HG03565 (cell line): ENCODE data around the gene CAPG.
"Not testable (repeated sequence)": the region's sequence is repeated elsewhere in the genome, so short reads cannot be mapped to it uniquely, and the experiment has no call there.

Experiments used
- ATAC-seq: cut with Tn5 transposase; IDR thresholded peaks from one replicate; pipeline ENCODE4 v1.9.1; 2021; ENCODE audit warnings: mild to moderate bottlenecking, moderate library complexity; ENCODE audit not compliant: unreplicated experiment

The CAPG gene

GRCh38 chr2:85421260-85422071 lies 11.3 kb upstream of the CAPG start:
- no peak for ATAC-seq

GRCh38 chr2:85420536-85421259 lies 10.5 kb upstream of the CAPG start:
- ATAC-seq = peak; percentile 58

- no peak for ATAC-seq
Observed at GRCh38 chr2:85419009-85419675, 9.0 kb upstream of the CAPG start.

- peak; percentile 69 for ATAC-seq
Observed at GRCh38 chr2:85418132-85419008, 8.2 kb upstream of the CAPG start, which contains the start of gene SH2D6. Gene SH2D6 (plus strand): TSS chr2:85418714. CDS start chr2:85429466, 10,752 bp downstream.

- ATAC-seq = no peak
Observed at GRCh38 chr2:85415980-85416650, 5.9 kb upstream of the CAPG start.

GRCh38 chr2:85414761-85415553 lies 4.8 kb upstream of the CAPG start:
- no peak for ATAC-seq

GRCh38 chr2:85414421-85414759 lies 4.2 kb upstream of the CAPG start:
- ATAC-seq = not testable (repeated sequence)

GRCh38 chr2:85413592-85414420 lies 3.6 kb upstream of the CAPG start:
- ATAC-seq = no peak

- ATAC-seq = no peak
Observed at GRCh38 chr2:85411405-85411748, 1.2 kb upstream of the CAPG start.

- no peak for ATAC-seq
Observed at GRCh38 chr2:85410584-85411404, 628 bp upstream of the CAPG start.

GRCh38 chr2:85405201-85406059 lies 4.7 kb downstream of the CAPG start:
- ATAC-seq = no peak

- no peak for ATAC-seq
Observed at GRCh38 chr2:85401844-85402243, 8.3 kb downstream of the CAPG start.

- ATAC-seq = no peak
Observed at GRCh38 chr2:85401464-85401805, 8.7 kb downstream of the CAPG start.

- ATAC-seq = no peak
Observed at GRCh38 chr2:85400541-85401463, 9.4 kb downstream of the CAPG start.

- ATAC-seq = no peak
Observed at GRCh38 chr2:85400023-85400422, 10.1 kb downstream of the CAPG start.

- ATAC-seq = no peak
Observed at GRCh38 chr2:85399183-85399455, 11.0 kb downstream of the CAPG start.
